Bronchial epithelial cell (primary cell): Measurements from ENCODE around the gene ZMYND8. TPM values are rescaled to one million over a fixed set of nuclear protein-coding genes. Genes with fewer than 3 reads are reported as not detected.

Experiments
- DNase-seq: peaks from one replicate; pipeline ENCODE4 v3.0.0-alpha.2; 2010; ENCODE audit warnings: low read depth
- FAIRE-seq: peaks from 2 replicates; lab custom pipeline; 2011; peaks lifted over from hg19 to GRCh38; lab: Jason Lieb, UNC
- H3K27me3 ChIP-seq: 2 replicates; pipeline ENCODE4 v1.5.1; 2011; ENCODE audit warnings: low read length; ENCODE audit not compliant: control insufficient read depth, insufficient read depth
- H3K36me3 ChIP-seq: 2 replicates; pipeline ENCODE4 v1.5.1; 2011; ENCODE audit warnings: low read length; ENCODE audit not compliant: control insufficient read depth, insufficient read depth
- H3K4me3 ChIP-seq: 2 replicates; pipeline ENCODE4 v1.5.1; 2011; ENCODE audit warnings: mild to moderate bottlenecking, low read depth, low read length, control low read depth
- CTCF ChIP-seq: IDR thresholded peaks from 2 replicates; pipeline ENCODE4 v1.5.1; 2011; ENCODE audit warnings: mild to moderate bottlenecking, moderate library complexity, low read length, control low read depth, inconsistent platforms; ENCODE audit not compliant: insufficient read depth, severe bottlenecking
- total RNA-seq: library from RNA; depleted of rRNA; stranded (reverse); fragments of >200 nt; gene quantifications from 2 replicates; pipeline ENCODE4 v1.2.1, GENCODE V29; 2014

ZMYND8 gene
- total RNA-seq, 1 donor from 2014 or later, result 13.4 TPM

- DNase-seq (peak; percentile 86), FAIRE-seq (no peak)
- TF ChIP-seq CTCF, result no peak
- Histone ChIP-seq H3K27me3 (no peaks in the 10 kb centered on the region), H3K36me3 (peaks cover 6% of the 10 kb centered on the region), H3K4me3 (no peak overlapping the region)
These were observed 25.4 kb downstream of the ZMYND8 start for GRCh38 chr20:47330933-47331708.

- Histone ChIP-seq H3K27me3 (no peaks in the 10 kb centered on the region), H3K4me3 (no peak overlapping the region), H3K36me3 (peaks cover 7% of the 10 kb centered on the region)
- TF ChIP-seq CTCF, result no peak
- DNase-seq, result no peak
- FAIRE-seq, result no peak
These were observed 26.4 kb downstream of the ZMYND8 start for GRCh38 chr20:47330071-47330470.

- Histone ChIP-seq H3K27me3 (no peaks in the 10 kb centered on the region), H3K4me3 (no peak overlapping the region), H3K36me3 (peaks cover 7% of the 10 kb centered on the region)
- DNase-seq (no peak), FAIRE-seq (no peak)
- no peak for TF ChIP-seq CTCF
These were observed 28.4 kb downstream of the ZMYND8 start for GRCh38 chr20:47328129-47328528.

GRCh38 chr20:47327711-47328110, 28.8 kb downstream of the ZMYND8 start:
- Histone ChIP-seq H3K36me3 (peaks cover 7% of the 10 kb centered on the region), H3K4me3 (no peak overlapping the region), H3K27me3 (no peaks in the 10 kb centered on the region)
- no peak for FAIRE-seq
- no peak for TF ChIP-seq CTCF
- no peak for DNase-seq

GRCh38 chr20:47326658-47327268, 29.7 kb downstream of the ZMYND8 start:
- DNase-seq (no peak), FAIRE-seq (no peak)
- no peak for TF ChIP-seq CTCF
- H3K27me3 ChIP-seq, result no peaks in the 10 kb centered on the region
- H3K4me3 ChIP-seq, result no peak overlapping the region
- H3K36me3 ChIP-seq, result peaks cover 4% of the 10 kb centered on the region
